Skeletal muscle satellite cell (primary cell): ENCODE results near the gene OR2AG1.
"Not testable (repeated sequence)": the region's sequence is repeated elsewhere in the genome, so short reads cannot be mapped to it uniquely, and the experiment has no call there.

Source experiments
- H3K27me3 ChIP-seq: 2 replicates; pipeline ENCODE4 v1.7.0; 2013; ENCODE audit warnings: low read length; ENCODE audit not compliant: control insufficient read depth, insufficient read depth
- H3K36me3 ChIP-seq: 2 replicates; pipeline ENCODE4 v1.7.0; 2013; ENCODE audit warnings: mild to moderate bottlenecking, control low read depth, low read length; ENCODE audit not compliant: insufficient read depth
- H3K4me1 ChIP-seq: 2 replicates; pipeline ENCODE4 v1.7.0; 2013; ENCODE audit warnings: low read length; ENCODE audit not compliant: control insufficient read depth, insufficient read depth
- H3K4me2 ChIP-seq: 2 replicates; pipeline ENCODE4 v1.7.0; 2013; ENCODE audit warnings: mild to moderate bottlenecking, low read length
- H3K4me3 ChIP-seq: 2 replicates; pipeline ENCODE4 v1.7.0; 2013; ENCODE audit warnings: low read length
- H3K9ac ChIP-seq: 2 replicates; pipeline ENCODE4 v1.7.0; 2013; ENCODE audit warnings: mild to moderate bottlenecking, low read depth, low read length, moderate library complexity
- H3K9me3 ChIP-seq: replicated peaks from 2 replicates; pipeline ENCODE4 v1.7.0; 2013; ENCODE audit warnings: mild to moderate bottlenecking, control low read depth, low read length

OR2AG1 gene

GRCh38 chr11:6801075-6801474, 18.3 kb downstream of the OR2AG1 start:
- H3K27me3 ChIP-seq, H3K36me3 ChIP-seq, H3K4me1 ChIP-seq, H3K4me3 ChIP-seq, H3K9me3 ChIP-seq, H3K9ac ChIP-seq, H3K4me2 ChIP-seq: not testable (repeated sequence)

- no peaks in the 10 kb centered on the region for H3K4me1 ChIP-seq
- peaks cover 7% of the 10 kb centered on the region for H3K27me3 ChIP-seq
- H3K36me3 ChIP-seq: no peaks in the 10 kb centered on the region
- H3K9me3 ChIP-seq: no peaks in the 10 kb centered on the region
- no peak overlapping the region for H3K4me3 ChIP-seq
- H3K4me2 ChIP-seq: no peak overlapping the region
- no peak overlapping the region for H3K9ac ChIP-seq
Measured at GRCh38 chr11:6812390-6813005, 29.7 kb downstream of the OR2AG1 start.

GRCh38 chr11:6813656-6814055, 30.8 kb downstream of the OR2AG1 start:
- Histone ChIP-seq H3K36me3 (no peaks in the 10 kb centered on the region), H3K27me3 (no peaks in the 10 kb centered on the region), H3K4me2 (no peak overlapping the region), H3K4me3 (no peak overlapping the region), H3K4me1 (no peaks in the 10 kb centered on the region), H3K9ac (no peak overlapping the region), H3K9me3 (no peaks in the 10 kb centered on the region)

GRCh38 chr11:6817694-6818093, 34.9 kb downstream of the OR2AG1 start:
- Histone ChIP-seq H3K4me2 (no peak overlapping the region), H3K36me3 (no peaks in the 10 kb centered on the region), H3K27me3 (no peaks in the 10 kb centered on the region), H3K4me1 (no peaks in the 10 kb centered on the region), H3K9ac (no peak overlapping the region), H3K4me3 (no peak overlapping the region), H3K9me3 (no peaks in the 10 kb centered on the region)

GRCh38 chr11:6818967-6819366, 36.1 kb downstream of the OR2AG1 start:
- Histone ChIP-seq H3K4me1 (no peaks in the 10 kb centered on the region), H3K4me3 (no peak overlapping the region), H3K9ac (no peak overlapping the region), H3K4me2 (no peak overlapping the region), H3K27me3 (no peaks in the 10 kb centered on the region), H3K36me3 (no peaks in the 10 kb centered on the region), H3K9me3 (no peaks in the 10 kb centered on the region)

- Histone ChIP-seq H3K9ac (no peak overlapping the region), H3K36me3 (no peaks in the 10 kb centered on the region), H3K4me2 (no peak overlapping the region), H3K4me3 (no peak overlapping the region), H3K4me1 (no peaks in the 10 kb centered on the region), H3K9me3 (no peaks in the 10 kb centered on the region), H3K27me3 (no peaks in the 10 kb centered on the region)
Measured at GRCh38 chr11:6824136-6824823, 41.5 kb downstream of the OR2AG1 start.

- H3K9ac ChIP-seq: no peak overlapping the region
- no peaks in the 10 kb centered on the region for H3K36me3 ChIP-seq
- H3K27me3 ChIP-seq: no peaks in the 10 kb centered on the region
- no peak overlapping the region for H3K4me2 ChIP-seq
- H3K9me3 ChIP-seq: no peaks in the 10 kb centered on the region
- no peaks in the 10 kb centered on the region for H3K4me1 ChIP-seq
- no peak overlapping the region for H3K4me3 ChIP-seq
Measured at GRCh38 chr11:6825231-6825744, 42.5 kb downstream of the OR2AG1 start.

GRCh38 chr11:6828103-6828502, 45.3 kb downstream of the OR2AG1 start:
- no peaks in the 10 kb centered on the region for H3K36me3 ChIP-seq

GRCh38 chr11:6833356-6833755, 50.5 kb downstream of the OR2AG1 start:
- Histone ChIP-seq H3K9ac (no peak overlapping the region), H3K9me3 (no peaks in the 10 kb centered on the region), H3K27me3 (peaks cover 8% of the 10 kb centered on the region), H3K4me2 (no peak overlapping the region), H3K4me3 (no peak overlapping the region), H3K4me1 (no peaks in the 10 kb centered on the region), H3K36me3 (no peaks in the 10 kb centered on the region)

More at GRCh38 chr11:6828103-6828502, 45.3 kb downstream of the OR2AG1 start:
- H3K27me3 ChIP-seq: peaks cover under 1% of the 10 kb centered on the region
- H3K4me1 ChIP-seq: no peaks in the 10 kb centered on the region
- H3K9me3 ChIP-seq: no peaks in the 10 kb centered on the region
- H3K4me3 ChIP-seq: no peak overlapping the region
- no peak overlapping the region for H3K9ac ChIP-seq
- no peak overlapping the region for H3K4me2 ChIP-seq

- Histone ChIP-seq H3K9ac (no peak overlapping the region), H3K4me3 (no peak overlapping the region), H3K27me3 (peaks cover 8% of the 10 kb centered on the region), H3K36me3 (no peaks in the 10 kb centered on the region), H3K4me1 (no peaks in the 10 kb centered on the region), H3K9me3 (no peaks in the 10 kb centered on the region), H3K4me2 (no peak overlapping the region)
Measured at GRCh38 chr11:6834021-6834420, 51.2 kb downstream of the OR2AG1 start.
